ENCODE results near the gene RAD23B. TPM values are rescaled to one million over a fixed set of nuclear protein-coding genes. Genes with fewer than 3 reads are reported as not detected.

Gene RAD23B
- polyA plus RNA-seq, 4 donors: 120 to 164 (median 142) TPM

DNA sequence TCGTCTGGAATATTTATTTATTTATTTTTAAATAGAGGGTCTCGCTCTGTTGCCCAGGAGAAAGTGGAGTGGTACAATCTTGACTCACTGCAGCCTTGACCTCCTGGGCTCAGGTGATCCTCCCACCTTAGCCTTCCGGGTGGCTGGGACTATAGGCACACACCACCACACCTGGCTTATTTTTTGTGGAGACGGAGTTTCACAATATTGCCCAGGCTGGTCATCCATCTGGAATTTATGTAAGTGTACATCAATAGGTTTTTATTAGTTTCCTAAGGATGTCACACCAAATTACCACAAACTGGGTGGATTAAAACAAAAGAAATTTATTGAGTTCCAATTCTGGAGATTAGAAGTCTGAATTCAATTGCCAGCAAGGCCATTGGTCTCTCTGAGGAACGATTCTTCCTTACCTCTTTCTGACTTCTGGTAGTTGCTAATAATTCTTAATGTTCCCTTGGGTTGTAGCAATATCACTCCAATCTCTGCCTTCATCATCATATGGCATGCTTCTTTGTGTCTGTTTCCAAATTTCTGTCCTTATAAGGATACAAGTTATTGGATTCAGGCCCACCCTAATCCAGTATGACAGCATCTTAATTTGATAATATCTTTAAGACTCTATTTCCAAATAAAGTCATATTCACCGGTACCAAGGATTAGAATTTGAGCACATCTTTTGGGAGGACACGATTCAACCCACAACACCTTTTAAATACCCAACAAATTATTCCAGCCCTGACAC is 16.3 kb upstream of the RAD23B start:
- no peak for DNase-seq (ENCODE audit: low read depth in 4 of 4, low spot score in 3 of 4)

DNA sequence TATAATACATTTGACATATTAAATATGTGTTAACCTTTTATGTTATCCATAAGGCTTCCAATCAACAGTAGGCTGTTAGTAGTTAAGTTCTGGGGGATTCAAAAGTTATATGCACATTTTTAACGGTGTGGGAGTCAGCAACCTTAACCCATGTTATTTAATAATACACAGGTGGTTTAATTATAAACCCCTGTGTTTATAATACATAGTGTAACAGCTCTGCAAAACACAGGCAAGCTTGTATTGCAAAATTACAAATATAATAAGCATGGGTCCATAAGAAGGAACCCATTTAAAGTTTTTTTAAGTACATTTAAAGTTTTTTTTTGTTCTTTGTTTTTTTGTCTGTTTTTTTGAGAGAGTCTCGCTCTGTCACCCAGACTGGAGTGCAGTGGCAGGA is 14.5 kb upstream of the RAD23B start:
- no peak for DNase-seq (ENCODE audit: low read depth in 4 of 4, low spot score in 3 of 4)

DNA sequence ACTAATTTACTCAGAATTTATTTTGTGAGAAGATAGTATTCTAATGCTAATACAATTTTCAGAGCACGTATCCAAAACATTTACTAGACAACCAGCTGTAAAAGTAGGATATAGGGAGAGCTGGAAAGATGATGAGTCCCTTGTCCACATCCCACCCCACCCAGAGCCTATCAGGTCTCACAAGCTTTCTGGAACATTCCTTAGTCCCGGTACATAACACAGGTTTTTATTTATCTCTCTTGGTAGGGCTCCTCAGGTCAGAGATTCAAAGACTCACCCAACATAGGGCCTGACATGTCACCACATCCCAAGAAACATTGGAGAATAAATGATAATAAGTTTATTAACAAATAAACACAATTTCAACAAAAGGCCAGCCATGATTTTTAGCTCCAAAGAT is 13.8 kb upstream of the RAD23B start:
- DNase-seq (ENCODE audit: low read depth in 4 of 4, low spot score in 3 of 4): no peak

DNA sequence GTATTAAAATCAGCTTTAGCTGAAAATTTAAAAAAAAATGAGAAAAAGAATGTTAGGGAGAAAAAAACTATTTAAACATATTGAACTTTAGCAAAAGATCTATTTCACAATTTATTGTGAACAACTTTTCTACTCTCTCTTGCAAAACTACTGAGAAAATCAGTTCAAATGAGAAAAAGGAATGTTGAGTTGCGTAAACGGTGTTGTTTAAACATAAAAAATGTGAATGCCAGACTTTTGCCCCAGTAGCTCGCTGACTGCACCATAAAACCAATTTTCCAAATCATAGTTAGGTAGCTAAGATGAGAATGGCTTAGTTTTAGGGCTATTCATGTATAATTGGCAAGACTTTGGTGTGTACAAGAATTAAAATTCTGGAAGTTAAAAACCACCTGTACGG is 13.4 kb upstream of the RAD23B start:
- DNase-seq (ENCODE audit: low read depth in 4 of 4, low spot score in 3 of 4): no peak

DNA sequence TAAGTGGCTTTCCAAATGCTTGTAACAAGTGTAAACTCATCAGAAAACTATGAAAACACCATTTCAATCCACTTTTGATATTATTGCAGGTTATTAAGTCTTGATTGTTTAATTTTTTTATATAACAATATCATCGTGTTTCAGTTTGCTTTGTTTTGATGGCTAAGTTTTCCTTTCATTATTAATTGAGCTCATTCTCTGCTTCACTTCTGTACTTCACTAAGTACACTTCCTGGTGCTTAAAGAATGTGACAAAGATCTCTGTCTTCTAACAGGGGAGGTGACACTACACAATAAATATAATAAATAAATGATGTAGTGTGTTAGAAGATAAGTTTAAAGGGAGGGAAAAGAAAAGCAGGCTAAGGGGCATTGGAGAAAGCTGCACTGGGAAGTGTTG is 13.0 kb upstream of the RAD23B start:
- DNase-seq (ENCODE audit: low read depth in 4 of 4, low spot score in 3 of 4): no peak

DNA sequence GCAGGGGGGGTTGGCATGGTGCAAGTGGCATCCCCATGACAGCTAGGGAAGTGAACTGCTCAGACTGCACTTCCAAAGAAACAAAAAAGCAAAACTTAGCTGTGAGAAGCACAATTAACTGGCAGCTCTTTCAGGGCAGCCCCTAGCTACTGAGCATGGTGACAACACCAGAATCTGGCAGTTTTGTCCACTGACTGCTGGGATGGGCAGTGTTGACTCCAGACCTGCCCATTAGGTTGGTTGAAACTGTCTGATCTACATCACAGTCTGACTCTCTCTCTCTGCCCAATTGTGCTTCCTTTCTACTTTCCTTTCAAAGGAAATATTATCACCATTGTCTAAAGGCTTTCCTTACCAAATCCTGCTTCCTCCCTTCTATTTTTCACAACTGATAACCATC is 12.5 kb upstream of the RAD23B start:
- DNase-seq (ENCODE audit: low read depth in 4 of 4, low spot score in 3 of 4): no peak

DNA sequence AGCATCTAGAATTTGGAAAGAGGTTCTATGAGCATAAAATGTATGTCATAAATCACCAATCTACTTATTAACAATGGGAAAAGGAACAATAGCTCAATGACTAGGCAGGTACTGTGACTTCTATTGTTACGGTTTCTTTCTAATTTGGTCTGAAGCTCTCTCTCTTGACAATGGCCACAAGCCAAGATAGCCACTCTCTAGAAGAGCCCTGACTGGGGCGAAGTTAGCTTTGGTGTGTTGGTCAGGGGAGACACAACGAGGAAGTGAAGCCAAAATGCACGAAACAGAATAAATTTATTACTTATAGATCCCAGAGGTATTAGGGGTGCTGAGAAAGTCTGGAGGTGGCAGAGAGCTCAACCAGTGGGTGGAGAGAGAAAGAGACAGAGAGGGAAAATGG is 9.4 kb upstream of the RAD23B start:
- no peak for DNase-seq (ENCODE audit: low read depth in 4 of 4, low spot score in 3 of 4)

DNA sequence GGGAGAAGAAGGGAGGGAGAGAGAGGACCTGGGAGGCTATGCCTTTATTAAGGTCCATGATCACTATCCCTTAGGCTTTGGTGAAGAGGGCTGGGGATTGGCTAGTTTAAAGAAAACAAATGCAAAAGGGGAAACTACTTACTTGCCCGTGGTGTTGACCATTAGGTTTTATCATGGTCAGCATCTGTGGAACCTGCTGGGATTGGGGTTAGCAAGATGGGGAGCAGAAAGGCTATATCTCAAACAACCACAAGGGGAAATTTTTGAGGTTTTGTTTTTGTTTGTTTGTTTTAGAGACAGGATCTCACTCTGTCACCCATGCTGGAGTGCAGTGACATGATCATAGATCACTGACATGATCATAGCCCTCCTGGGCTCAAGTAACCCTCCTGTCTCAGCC is 9.0 kb upstream of the RAD23B start:
- DNase-seq (ENCODE audit: low read depth in 4 of 4, low spot score in 3 of 4): no peak

DNA sequence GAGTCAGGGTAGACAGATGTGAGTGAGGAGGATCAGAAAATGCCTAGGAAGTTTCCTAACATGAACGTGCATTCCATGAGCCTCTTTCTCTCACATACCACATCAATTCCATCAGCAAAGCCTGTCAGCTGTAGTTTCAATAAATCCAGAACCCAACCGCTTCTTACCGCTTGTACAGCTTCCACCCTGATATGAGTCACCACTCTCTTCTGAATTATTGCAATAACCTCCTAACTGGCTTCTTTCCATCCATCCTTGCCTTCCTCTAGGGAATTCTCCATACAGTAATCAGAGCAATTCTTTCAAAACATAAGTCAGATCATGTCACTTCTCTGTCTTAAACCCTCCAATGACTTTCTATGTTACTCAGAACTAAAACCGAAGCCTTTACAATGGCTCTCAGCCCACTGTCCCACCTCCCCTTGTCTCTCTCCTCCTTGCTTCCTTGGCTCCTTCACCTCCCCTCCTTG is 8.1 kb upstream of the RAD23B start:
- DNase-seq (ENCODE audit: low read depth in 4 of 4, low spot score in 3 of 4): no peak

DNA sequence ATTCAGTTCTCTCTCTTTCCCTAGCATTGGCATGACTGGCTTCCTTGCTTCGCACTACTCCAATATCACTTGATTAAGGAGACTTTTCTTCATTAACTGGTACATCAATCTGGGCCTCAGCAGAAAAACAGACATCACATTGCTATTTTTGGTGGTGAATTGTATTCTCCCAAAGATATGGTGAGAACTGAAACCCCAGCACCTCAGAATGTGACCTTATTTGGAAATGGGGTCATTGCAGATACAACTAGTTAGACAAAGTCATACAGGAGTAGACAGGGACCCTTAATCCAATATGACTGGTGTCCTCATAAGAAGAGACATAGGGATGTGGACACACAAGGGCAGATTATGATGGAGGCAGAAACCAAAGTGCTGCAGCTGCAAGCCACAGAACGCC is 7.5 kb upstream of the RAD23B start:
- DNase-seq (ENCODE audit: low read depth in 4 of 4, low spot score in 3 of 4): no peak

DNA sequence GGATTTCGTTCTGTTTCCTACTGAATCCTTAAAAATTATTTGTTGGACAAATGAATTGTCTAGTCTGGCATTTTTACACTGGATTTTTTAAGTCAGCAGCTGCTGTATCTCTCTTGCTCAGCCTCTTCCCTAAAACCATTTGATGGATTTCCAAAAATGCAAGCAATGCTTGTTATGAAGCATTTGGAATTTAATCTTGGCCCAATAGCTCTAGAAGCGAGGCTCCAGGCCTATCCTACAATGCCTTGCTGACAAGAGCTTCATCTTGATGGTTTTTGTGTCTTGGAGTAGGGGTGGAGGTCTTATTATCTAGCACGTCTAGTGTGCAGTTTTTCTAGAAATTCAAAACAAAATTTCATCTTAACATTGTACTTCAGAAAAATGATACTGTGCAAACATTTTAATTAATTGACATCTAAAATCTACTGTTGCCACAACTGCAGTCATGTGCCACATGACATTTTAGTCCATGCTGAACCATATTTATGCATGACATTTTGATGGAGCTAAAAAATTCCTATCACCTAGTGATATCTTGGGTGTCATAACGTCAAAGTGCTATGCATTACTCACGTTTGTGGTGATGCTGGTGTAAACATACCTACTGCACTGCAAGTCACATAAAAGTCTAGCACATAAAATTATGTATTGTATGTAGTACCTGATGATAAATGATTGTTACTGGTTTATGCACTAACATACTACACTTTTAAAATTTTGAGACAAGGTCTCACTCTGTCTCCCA is 5.9 kb upstream of the RAD23B start:
- DNase-seq (ENCODE audit: low read depth in 4 of 4, low spot score in 3 of 4): no peak

DNA sequence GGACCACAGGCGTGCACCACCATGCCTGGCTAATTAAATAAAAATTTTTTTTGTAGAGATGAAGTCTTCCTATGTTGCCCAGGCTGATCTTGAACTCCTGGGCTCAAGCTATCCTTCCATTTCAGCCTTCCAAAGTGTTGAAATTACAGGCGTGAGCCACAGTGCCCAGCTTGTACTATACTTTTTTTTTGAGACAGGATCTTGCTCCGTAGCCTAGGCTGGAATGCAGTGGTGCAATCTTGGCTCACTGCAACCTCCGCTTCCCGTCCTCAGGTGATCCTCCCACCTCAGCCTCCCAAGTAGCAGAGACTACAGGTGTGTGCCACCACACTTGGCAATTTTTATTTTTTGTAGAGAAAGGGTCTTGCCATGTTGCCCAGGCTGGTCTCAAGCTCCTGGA is 5.3 kb upstream of the RAD23B start:
- DNase-seq (ENCODE audit: low read depth in 4 of 4, low spot score in 3 of 4): no peak

DNA sequence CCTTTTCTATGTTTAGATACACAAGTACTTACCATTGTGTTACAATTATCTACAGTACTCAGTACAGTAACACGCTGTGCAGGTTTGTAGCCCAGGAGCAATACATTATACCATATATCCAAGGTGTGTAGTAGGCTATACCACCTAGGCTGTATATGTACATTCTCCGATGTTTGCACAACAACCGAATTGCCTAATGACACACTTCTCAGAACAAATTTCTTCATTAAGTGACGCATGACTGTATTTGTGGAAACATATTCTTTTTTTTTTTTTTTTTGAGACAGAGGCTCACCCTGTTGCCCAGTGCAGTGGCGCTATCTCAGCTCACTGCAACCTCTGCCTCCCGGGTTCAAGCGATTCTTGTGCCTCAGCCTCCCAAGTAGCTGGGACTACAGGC is 4.0 kb upstream of the RAD23B start:
- no peak for DNase-seq (ENCODE audit: low read depth in 4 of 4, low spot score in 3 of 4)

DNA sequence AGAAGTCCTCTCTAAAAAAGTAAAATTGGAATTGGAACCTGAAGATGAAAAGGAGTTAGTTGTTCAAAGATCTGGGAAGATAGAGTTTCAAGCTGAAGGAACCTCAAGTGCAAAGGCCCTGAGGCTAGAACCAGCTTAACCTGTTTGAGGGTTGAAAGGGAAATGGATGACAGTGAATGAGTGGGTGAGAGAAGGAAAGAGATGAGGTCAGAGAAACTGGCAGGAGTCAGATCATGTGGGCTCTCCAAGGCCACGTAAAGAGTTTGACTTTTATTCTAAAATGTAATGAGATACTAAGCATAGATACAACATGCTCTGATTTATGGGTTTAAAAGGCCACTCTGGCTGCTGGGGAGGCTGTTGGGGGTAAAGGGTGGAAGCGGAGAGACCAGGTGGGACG is 2.5 kb upstream of the RAD23B start:
- no peak for DNase-seq (ENCODE audit: low read depth in 4 of 4, low spot score in 3 of 4)

DNA sequence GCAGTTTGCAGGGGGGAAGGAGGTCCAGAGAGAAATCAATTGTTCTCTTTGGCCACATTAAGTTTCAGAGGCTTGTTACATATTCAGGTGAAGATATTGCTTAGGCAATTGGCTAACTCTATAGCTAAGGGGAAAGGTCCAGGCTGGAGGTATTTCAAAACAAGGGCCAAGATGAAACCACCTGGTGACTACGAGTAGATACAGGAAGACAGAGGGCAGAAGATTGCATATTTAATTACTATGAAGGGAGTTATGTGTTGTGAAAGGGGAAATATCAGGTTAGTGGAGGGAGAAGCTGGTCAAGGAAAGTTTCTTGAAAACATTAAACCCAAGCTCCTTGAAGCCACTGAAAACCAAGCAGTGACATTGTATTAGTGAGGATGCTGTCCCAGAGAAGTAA is 1.9 kb upstream of the RAD23B start:
- no peak for DNase-seq (ENCODE audit: low read depth in 4 of 4, low spot score in 3 of 4)

DNA sequence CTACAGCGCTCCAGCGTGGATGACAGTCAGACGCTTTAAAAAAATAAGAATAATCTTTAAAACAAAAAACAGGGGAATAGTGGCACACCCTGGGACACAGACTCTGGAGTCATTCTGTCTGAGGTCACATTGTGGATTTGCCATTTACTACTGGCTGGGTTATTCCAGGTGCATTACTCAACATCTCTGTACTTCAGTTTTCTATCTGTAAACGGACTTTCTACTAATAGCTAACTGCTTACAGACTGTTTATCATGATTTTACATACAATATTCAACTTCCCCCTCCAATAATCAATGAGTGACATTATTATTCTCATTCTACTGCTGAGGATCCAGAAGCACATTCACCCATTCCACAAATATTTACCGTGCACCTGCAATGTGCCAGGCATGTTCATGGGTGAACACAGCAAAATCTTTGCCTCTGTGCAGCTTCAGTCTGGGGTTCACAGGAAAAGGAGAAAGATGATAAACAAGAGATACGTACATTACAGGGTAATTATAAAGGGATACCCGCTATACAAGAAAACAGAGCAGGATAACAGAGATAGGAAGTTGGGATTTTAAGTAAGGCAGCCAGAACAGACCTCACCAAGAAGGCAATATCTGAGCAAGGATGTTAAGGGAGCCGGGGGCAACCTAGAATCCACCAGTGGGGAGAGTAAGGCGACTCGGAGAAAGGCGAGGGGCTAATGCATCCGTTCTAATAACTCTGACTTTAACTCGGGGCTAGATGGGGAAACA is 984 bp upstream of the RAD23B start:
- DNase-seq (ENCODE audit: low read depth in 4 of 4, low spot score in 3 of 4): no peak

DNA sequence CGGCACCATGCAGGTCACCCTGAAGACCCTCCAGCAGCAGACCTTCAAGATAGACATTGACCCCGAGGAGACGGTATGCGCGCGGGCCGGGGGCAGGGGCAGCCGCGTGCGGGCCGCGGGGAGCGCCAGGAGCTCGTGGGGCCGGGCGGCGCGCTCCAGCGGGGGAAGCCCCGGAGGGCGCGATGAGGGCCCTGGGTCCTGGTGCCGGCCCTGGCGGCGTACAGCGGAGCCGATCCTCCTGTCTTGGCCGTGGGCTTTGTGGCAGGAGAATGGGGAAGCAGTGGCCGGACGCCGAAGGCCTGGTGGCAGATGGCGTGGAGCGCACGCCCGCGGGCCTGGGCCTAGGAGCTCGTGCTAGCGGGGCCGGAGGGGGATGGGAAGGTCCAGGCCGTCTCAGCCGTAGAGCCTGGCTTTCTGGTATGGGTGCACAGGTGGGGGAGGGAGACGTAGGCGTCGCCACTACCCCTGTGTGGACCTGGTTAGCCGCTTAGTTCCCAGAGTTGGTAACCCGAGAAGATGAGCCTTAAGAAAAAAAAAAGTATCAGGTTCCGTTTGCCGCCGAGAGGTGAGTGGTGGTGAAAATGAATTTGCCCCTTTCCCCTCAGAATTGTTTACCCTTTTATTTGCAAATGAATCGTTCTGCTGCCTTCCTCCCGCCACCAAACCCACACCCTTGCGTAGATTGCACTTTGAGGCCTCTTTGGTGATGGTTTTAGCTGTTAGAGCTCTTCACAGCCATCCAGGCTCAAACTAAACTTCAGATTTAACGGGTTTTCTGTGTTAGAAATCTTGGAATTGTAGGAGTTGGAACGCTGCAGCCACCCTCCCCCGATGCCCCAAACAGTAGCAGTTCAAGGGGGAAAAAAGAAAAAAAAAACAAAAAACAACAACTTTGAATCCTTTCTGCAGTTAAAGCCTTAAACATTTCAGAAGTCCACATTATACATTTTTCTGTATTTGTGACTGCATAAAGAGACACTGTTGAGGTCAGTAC is 841 bp downstream of the RAD23B start:
- peak; percentile 57 to 66 (median 65) for DNase-seq (ENCODE audit: low read depth in 4 of 4, low spot score in 3 of 4)

DNA sequence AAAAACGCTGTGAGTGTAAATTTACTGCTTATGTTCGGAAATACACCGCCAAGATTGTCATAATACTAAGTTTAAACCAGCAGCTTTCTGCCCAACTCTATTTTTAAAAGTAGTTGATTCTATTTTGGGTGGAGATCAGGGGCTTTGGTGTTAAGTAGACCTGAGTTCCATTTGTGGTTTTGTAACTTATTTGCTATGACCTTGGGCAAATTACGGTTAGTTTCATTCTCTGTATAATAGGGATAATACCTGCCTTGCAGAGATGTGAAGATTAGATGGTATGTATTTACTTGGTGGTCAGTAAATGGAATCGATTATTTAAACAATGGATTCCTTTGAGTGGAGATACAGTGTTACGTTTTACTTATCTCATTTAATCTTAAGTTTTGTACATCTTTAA is 1.6 kb downstream of the RAD23B start:
- no peak for DNase-seq (ENCODE audit: low read depth in 4 of 4, low spot score in 3 of 4)

DNA sequence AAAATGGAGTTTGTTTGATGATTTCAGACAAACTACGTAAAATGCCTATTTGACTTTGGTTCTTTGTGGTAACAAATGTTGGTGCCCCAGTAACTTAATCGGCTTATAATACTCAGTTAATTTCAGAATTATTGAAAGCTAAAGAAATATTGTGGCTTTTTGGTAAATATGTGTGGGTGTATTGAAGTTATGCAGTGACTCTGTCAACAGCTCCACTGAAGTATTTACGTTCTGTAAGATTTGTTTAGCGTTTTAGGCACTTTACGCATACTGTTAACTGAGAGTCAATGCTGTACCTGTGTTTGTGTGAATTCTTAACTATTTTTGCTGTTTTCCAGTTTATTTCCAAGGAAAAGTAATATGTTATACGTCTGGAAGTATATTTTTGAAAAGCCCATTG is 2.2 kb downstream of the RAD23B start:
- no peak for DNase-seq (ENCODE audit: low read depth in 4 of 4, low spot score in 3 of 4)

DNA sequence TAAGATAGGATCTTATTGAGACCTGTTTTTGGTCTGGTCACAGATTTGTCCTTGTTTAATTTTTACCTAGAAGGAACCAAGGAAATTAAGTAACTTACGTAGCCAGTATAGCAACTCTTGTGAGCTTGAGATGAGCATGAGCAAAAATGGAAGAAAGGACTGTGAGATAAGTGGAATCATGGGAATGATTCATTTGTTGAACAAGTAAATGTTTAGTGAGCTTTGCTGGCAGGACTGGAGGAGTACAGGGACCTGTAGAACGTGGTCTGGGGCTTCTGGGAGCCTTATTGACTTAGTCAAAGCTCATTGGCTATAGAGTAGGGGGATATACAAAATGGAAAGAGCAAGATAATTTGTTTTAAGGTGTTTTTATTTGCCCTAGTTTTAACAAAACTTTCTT is 3.0 kb downstream of the RAD23B start:
- no peak for DNase-seq (ENCODE audit: low read depth in 4 of 4, low spot score in 3 of 4)

Data from left renal pelvis (tissue), 4 donors.